Non-pigmented ciliary epithelial cell (primary cell): ENCODE measurements around the gene ROR1.

Experiments
- DNase-seq: peaks from one replicate; pipeline ENCODE4 v3.0.0-alpha.2; 2010; ENCODE audit warnings: low read depth

ROR1 gene

DNA sequence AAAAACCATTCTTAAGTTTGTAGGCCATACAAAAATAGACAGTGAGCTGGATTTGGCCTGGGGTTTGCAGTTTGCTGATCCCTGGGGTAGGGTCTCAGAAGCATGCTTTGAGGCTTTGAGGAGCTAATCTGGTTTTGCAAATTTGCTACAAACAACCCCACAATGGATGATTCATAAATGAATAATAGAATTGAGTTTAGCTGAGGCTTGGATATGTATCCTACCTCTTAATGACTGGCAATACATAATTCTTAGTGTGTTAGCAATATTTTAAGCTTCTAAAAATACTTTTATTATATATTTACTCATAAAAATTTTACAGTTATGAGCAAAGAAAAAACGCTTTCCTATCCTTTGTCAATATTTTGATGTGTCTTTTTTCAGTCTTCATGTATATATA is 50.6 kb downstream of the ROR1 start:
- no peak for DNase-seq

DNA sequence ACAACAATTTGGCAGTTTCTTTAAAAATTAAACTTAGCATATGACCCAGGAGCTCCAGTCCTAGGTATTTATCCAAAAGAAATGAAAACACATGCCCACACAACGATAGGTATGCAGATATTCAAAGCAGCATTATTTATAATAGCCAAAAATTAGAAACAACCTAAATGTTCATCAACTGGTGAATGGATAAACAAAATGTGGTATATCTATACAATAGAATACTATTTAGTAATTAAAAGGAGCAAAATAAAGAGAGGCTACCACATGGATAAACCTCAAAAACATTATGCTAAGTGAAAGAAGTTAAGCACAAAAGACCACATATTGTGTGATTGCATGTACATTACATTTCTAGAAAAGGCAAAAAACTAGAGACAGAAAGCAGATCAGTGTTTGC is 51.3 kb downstream of the ROR1 start:
- DNase-seq, result no peak

DNA sequence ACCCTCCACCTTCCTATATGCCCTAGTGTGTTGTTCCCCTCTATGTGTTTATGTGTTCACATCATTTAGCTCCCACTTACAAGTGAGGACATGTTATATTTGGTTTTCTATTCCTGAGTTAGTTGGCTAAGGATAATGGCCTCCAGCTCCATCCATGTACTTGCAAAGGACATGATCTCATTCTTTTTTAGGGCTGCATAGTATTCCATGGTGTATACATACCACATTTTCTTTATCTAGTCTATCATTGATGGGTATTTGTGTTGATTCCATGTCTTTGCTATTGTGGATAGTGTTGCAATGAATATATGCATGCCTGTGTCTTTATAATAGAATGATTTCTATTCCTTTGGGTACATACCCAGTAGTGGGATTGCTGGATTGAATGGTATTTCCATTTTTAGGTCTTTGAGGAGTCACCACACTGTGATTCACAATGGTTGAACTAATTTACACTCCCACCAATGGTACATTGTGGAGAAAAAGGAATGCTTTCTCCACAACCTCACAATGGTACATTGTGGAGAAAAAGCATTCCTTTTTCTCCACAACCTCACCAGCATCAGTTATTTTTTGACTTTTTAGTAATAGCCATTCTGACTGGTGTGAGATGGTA is 52.5 kb downstream of the ROR1 start:
- peak; percentile 83 for DNase-seq

DNA sequence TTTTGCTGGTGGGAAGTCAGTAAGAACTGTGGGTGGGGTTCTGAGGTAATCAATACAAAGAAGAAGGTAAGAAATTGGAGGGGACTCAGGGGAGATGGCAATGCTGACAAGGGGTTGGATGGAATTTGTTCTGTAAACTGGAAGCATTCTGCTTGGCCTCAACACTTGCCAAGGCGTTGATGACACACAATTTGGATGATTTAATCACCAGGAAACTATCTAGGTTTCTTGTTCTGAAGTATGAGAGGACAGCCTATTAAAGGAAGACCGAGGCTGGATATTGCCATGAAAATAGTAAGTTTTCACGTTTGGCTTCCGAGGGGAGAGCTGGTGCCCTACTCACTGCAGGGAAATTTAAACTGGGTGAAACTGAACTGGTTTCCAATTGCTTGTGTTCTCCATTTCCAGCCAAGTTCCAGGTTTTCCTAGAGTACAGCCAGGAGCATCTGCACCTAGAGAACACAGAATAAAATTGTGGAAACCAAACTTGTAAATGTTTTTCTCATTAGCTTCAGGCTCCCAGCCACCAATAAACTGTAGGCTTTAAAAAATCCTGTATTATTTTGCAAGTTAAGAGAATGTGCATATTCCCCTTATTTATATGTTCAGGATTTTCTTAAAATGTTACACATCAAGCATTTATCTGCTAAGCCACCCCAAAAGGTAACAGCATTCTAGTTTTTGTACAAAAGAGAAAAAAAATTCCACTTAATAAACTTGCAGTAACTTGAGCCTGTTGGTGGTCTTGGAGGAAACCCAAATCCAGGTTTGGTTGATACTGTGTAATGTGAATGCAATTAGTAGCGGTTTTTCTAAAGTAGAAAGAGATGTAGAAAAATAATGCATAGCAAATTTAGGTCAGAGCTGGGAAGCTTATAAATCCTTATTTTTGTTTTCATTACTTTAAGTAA is 53.8 kb downstream of the ROR1 start:
- DNase-seq, result no peak

DNA sequence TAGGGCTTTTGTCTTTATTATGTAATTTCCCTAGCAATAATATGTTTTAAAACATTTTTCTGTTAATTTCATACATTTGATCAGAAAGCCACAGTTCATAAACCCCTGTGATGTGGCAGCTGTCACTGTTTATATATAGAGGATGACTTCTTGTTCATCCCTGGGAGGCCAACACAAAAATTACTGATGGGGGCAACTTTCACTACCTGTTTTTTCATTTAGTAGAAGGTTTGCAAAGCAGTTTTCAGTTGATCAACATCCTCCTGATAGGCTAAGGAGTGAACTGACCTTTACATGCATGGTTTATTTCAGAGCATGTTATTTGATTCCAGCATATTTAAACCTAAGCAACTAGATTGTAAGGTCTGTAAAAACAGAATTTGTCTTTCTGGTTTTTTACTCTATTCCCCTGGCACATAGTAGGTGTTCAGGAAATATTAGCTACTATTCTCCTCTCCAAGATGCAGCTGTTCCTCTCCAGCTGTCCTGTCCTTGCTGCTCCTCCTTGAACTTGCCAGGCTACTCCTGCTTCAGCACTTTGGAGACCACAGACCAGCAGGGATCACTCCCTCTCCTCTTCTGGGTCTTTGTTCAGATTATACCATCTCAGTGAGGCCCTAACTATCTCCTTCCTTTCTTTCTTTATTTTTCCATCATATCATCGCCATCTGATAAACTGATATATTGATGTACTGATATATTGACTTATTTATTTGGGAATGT is 54.7 kb downstream of the ROR1 start:
- DNase-seq, result no peak

GRCh38 chr1:63829349-63830327 is 55.8 kb downstream of the ROR1 start:
- DNase-seq, result no peak

- no peak for DNase-seq
Measured at GRCh38 chr1:63831409-63831808, 57.6 kb downstream of the ROR1 start.

DNA sequence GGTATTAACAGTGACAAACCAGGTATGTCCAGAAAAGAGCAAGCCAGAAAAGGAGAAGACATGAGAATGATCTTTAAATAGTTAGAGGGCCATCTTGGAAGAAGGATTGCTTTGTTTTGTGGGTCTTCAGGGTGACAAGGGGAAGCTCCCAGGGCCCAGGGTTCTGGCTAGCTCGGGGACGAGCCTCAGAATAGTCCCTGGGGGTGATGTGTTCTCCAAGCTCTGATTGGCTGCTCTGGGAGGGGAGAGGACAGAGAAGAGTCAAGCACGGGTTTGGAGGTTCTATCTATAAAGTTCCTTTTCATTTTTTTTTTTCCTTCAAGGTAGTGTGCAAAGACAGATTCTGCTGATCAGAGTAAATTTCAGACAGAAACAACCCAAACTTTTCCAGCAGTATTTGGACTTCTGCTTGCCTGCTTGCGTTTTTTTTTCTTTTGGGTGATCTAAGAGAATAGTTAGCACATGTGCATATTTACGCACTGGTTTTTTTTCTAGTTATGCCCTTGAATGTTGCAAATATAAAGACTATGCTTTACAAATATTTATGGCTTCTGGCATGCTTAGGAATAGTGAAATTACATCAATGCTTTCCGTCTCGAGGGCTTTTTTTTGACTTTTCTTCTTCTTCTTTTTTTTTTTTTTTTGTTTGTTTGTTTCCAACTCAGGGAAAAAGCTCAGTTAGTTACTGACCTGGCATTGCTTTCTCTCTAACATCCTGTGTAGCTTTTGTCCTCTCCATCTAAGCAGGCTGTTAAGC is 59.7 kb downstream of the ROR1 start:
- no peak for DNase-seq

- no peak for DNase-seq
Measured at GRCh38 chr1:63835128-63835527, 61.3 kb downstream of the ROR1 start.

DNA sequence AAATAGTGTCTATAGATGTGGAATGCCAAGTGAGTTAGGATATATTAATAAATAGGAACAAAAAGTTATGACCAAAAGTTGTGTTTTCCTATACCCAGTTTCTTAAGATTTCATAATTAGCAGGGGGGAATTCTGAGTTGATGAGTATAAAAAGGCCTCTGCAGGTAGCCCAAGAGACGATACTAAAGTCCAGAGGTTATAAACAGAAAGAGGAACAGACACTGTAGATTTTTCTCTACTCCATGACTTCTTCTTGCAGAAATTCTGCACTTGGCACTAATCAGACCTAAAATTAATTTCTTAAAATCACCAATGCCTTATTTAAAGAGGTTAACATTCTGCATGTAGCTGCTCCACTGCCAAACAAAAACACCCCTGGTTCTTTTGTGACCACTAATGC is 62.6 kb downstream of the ROR1 start:
- no peak for DNase-seq

- no peak for DNase-seq
Measured at GRCh38 chr1:63836830-63837229, 63.0 kb downstream of the ROR1 start.

DNA sequence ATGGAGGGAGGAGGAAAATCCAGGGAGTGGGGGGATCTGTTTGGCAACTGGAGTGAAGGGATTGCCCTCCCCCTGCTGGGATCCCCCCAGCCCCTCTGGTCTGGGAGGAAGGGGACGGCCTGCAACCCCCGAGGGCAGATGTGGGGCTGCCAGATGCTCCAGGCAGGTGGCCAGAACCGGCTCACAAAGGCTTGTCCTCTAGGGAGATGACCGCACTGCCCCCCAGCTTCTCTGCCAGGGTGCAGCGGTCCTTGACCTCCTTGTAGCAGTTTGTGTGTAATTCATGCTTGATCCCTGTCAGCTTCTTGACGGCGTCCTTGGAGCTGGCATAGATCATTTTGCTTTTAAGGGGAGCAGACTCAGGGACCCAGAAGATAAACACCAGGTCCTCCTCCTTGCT is 69.2 kb downstream of the ROR1 start:
- no peak for DNase-seq

DNA sequence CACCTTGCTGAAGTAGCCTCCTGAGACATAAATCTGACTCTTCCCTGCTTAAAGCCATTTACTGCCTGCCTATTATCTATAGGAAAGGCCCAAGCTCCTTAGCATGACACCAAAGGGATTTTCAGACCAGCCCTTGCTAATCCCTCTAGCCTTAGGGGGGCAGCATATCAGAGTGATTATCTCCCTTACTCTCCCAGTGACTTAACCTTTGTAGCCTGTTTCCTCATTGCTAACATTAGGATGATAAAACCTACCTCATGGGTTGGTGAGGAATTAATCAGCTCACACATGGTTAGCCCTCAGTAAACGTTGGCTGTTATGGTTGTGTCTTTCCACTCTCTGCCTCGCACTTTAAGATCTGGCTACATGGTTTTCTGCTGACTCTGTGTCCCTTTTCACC is 70.1 kb downstream of the ROR1 start:
- DNase-seq, result no peak

DNA sequence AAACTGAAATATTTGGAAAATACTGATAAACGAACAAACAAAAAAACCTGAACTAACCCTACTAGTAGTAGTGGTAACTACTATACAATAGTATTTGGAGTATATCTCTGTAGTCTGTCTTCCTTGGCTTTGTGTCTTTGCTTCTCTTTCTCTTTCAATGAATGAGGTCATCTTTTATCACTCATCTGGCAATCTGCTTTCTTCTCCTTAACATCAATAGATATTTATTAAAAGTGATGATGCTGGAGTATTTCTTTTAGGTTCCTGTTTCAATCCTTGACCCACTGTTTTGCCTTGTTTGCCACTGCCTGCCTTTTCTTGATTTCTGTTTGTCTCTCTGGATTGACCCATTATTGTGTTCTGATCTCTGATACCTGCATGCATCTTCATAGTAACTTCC is 71.5 kb downstream of the ROR1 start:
- DNase-seq, result no peak

- no peak for DNase-seq
Measured at GRCh38 chr1:63847308-63847910, 73.6 kb downstream of the ROR1 start.

DNA sequence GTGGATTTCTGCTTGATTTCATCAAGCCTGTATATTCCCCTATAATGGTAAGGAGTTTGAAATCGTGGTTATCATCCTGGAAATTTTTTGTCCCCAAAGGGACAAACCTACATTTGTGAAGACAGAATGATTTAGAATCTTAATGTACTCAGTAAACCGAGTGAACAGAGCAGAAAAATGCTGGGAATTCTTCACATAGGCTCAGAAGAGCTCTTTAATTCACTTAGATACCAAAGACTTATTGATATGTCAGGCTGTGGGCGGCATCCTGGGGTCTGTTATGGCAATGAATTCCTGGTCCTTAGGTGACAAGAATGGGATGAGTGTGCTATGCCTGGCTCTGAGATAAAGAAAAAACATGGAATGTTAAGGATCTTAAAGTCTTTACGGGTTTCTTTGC is 74.9 kb downstream of the ROR1 start:
- DNase-seq, result no peak

DNA sequence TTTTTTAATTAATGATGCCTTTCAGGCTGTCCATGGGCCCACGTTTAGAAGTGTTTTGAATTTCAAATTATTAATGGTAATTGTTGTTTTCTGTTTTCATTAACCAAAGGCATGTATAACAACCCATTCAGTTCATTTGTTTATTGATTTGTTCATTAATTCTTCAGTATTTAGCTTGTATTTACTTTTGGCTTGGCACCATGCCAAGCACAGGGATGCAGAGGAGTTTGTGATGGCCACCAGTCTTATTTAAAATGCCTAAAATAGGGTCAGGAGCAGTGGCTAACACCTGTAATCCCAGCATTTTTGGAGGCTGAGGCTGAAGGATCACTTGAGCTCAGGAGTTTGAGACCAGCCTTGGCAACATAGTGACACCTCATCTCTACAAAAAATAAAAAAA is 75.3 kb downstream of the ROR1 start:
- DNase-seq, result no peak

GRCh38 chr1:63854091-63854490 is 80.3 kb downstream of the ROR1 start:
- no peak for DNase-seq

DNA sequence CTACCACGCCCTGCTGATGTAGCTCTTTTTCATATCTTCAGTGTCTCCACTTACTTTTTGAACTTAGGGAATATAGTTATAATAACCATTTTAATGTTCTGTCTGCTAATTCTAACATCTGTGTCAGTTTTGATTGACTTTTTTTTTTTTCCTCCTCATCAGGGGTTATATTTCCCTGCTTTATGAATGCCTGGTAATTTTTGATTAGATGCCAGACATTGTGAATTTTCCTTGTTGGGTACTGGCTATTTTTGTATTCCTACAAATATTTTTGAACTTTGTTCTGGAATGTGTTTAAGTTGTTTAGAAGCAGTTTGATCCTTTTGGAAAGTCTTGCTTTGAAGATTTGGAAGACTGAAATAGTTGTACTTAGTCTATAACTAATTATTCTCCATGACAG is 82.1 kb downstream of the ROR1 start:
- DNase-seq, result no peak

- DNase-seq, result no peak
Measured at GRCh38 chr1:63856924-63857323, 83.1 kb downstream of the ROR1 start.

- DNase-seq, result no peak
Measured at GRCh38 chr1:63857478-63857877, 83.7 kb downstream of the ROR1 start.
